Erythroblast (primary cell): ENCODE measurements around the gene DISP2.

ENCODE experiments used
- GATA1 ChIP-seq: IDR thresholded peaks from 2 replicates; pipeline ENCODE4 v1.6.1; 2011; ENCODE audit warnings: low read depth, mild to moderate bottlenecking, control low read depth, low read length, moderate library complexity
- POLR2A ChIP-seq: IDR thresholded peaks from 2 replicates; pipeline ENCODE4 v1.6.1; 2011; ENCODE audit warnings: mild to moderate bottlenecking, low read length

GRCh38 chr15:40335938-40336743, 21.9 kb upstream of the DISP2 start:
- no peak for TF ChIP-seq POLR2A
- TF ChIP-seq GATA1: no peak
